GM12878 (cell line): ENCODE data around the gene RPS6KA3. TPM values are rescaled to one million over a fixed set of nuclear protein-coding genes. Genes with fewer than 3 reads are reported as not detected.

Experiments used
- ATAC-seq: fragments of 200-7000 bp; cut with Tn5 transposase; 3 replicates; pipeline ENCODE4 v1.9.1; 2020; ENCODE audit warnings: mild to moderate bottlenecking, moderate library complexity
- BruUV-seq: library from RNA; stranded (reverse); fragments of 400-500 nt; replicated peaks from 2 replicates; lab custom pipeline; 2021; lab: Mats Ljungman, UMichigan
- CTCF ChIA-PET: fragments of 300-600 bp; sonication (Branson Sonifier 250); formaldehyde crosslinking; extraction: SDS; loops from one replicate; lab custom pipeline; 2021; ENCODE audit warnings: inconsistent platforms; lab: Yijun Ruan, JAX
- POLR2A ChIA-PET: fragments of 350-600 bp; formaldehyde crosslinking; extraction: SDS; loops from one replicate; lab custom pipeline; 2021; ENCODE audit warnings: inconsistent platforms; lab: Charles Lee
- RAD21 ChIA-PET: fragments of 300-600 bp; sonication (Branson Sonifier 250); formaldehyde crosslinking; loops from one replicate; lab custom pipeline; 2023; ENCODE audit warnings: antibody characterized with exemption; ENCODE audit not compliant: unreplicated experiment; lab: Charles Lee
- SMC1A ChIA-PET: fragments of 300-600 bp; sonication (Branson Sonifier 250); formaldehyde crosslinking; loops from one replicate; lab custom pipeline; 2023; ENCODE audit not compliant: unreplicated experiment, uncharacterized antibody; lab: Charles Lee
- DNase-seq: peaks from one replicate; pipeline ENCODE4 v3.0.0-alpha.2; 2011; ENCODE audit warnings: low read depth, low spot score
- FAIRE-seq: peaks from 3 replicates; lab custom pipeline; 2011; peaks lifted over from hg19 to GRCh38; lab: Jason Lieb, UNC
- H2AFZ ChIP-seq: 2 replicates; pipeline ENCODE4 v1.6.0; 2011; ENCODE audit warnings: low read depth, low read length, control low read depth; ENCODE audit not compliant: control insufficient read depth
- H3K27ac ChIP-seq: 2 replicates; pipeline ENCODE4 v1.5.1; 2011; ENCODE audit warnings: control low read depth; ENCODE audit not compliant: control insufficient read depth, insufficient read depth
- H3K27me3 ChIP-seq, 2 experiments: replicated peaks in 1 of 2; 2 replicates each; pipeline versions ENCODE4 v1.6.0 to v1.6.1; 2011; ENCODE audit warnings: low read length in 1 of 2; ENCODE audit not compliant: control insufficient read depth in 2 of 2, insufficient read depth in 2 of 2
- H3K36me3 ChIP-seq, 2 experiments: 2 replicates each; pipeline ENCODE4 v1.5.1; 2011; ENCODE audit warnings: low read length in 1 of 2; ENCODE audit not compliant: control insufficient read depth in 2 of 2, insufficient read depth in 2 of 2
- H3K4me1 ChIP-seq: 2 replicates; pipeline ENCODE4 v1.6.1; 2011; ENCODE audit warnings: mild to moderate bottlenecking, low read length, moderate library complexity, mixed read lengths; ENCODE audit not compliant: control insufficient read depth, insufficient read depth
- H3K4me2 ChIP-seq: 2 replicates; pipeline ENCODE4 v1.6.0; 2011; ENCODE audit warnings: control low read depth; ENCODE audit not compliant: control insufficient read depth, insufficient read depth
- H3K4me3 ChIP-seq: fragments of 200-600 bp; sonication (generic); 2 replicates; pipeline ENCODE4 v1.5.1; 2016
- H3K79me2 ChIP-seq: 2 replicates; pipeline ENCODE4 v1.6.0; 2011; ENCODE audit warnings: low read length; ENCODE audit not compliant: control insufficient read depth, insufficient read depth
- H3K9ac ChIP-seq: 2 replicates; pipeline ENCODE4 v1.8.0; 2011; ENCODE audit warnings: low read length, control low read depth, mixed read lengths; ENCODE audit not compliant: control insufficient read depth, insufficient read depth
- H3K9me3 ChIP-seq: replicated peaks from 3 replicates; pipeline ENCODE4 v1.5.1; 2011; ENCODE audit warnings: mild to moderate bottlenecking, low read length; ENCODE audit not compliant: control insufficient read depth, insufficient read depth
- H4K20me1 ChIP-seq: 2 replicates; pipeline ENCODE4 v1.6.0; 2011; ENCODE audit not compliant: control insufficient read depth, insufficient read depth
- GABPA ChIP-seq: IDR thresholded peaks from 2 replicates; pipeline ENCODE4 v1.6.1; 2014; ENCODE audit warnings: antibody characterized with exemption, low read depth, mild to moderate bottlenecking, inconsistent platforms
- MXI1 ChIP-seq: fragments of 150-350 bp; IDR thresholded peaks from 2 replicates; pipeline ENCODE4 v1.6.1; 2011; ENCODE audit warnings: low read depth, mild to moderate bottlenecking, inconsistent platforms, low read length, improper control_type of control experiment
- MYB ChIP-seq: fragments of 150-350 bp; IDR thresholded peaks from 2 replicates; pipeline ENCODE4 v1.6.1; 2014; ENCODE audit warnings: mild to moderate bottlenecking, low read depth, low read length, borderline replicate concordance
- NR2C1 ChIP-seq: fragments of 450-650 bp; IDR thresholded peaks from 2 replicates; pipeline ENCODE4 v1.6.1; 2017; ENCODE audit warnings: antibody characterized with exemption, mild to moderate bottlenecking, moderate library complexity
- PAX5 ChIP-seq: IDR thresholded peaks from 2 replicates; pipeline ENCODE4 v1.6.1; 2011; ENCODE audit warnings: low read depth, low read length, borderline replicate concordance
- SMARCA5 ChIP-seq: fragments of 450-650 bp; IDR thresholded peaks from 2 replicates; pipeline ENCODE4 v1.6.1; 2017; ENCODE audit warnings: mild to moderate bottlenecking
- SP1 ChIP-seq: IDR thresholded peaks from one replicate; pipeline ENCODE4 v1.6.1; 2011; ENCODE audit warnings: low read depth, low read length
- SREBF2 ChIP-seq: IDR thresholded peaks from 2 replicates; pipeline ENCODE4 v1.6.1; 2012; ENCODE audit warnings: mild to moderate bottlenecking, low read length
- STAT1 ChIP-seq: fragments of 450-650 bp; conservative IDR thresholded peaks from 2 replicates; pipeline ENCODE4 v1.6.1; 2014; ENCODE audit warnings: antibody characterized with exemption, mild to moderate bottlenecking
- STAT3 ChIP-seq: IDR thresholded peaks from 2 replicates; pipeline ENCODE4 v1.6.1; 2011; ENCODE audit warnings: low read depth, low read length, improper control_type of control experiment
- WGBS: methylation state at CpG from one replicate; pipeline ENCODE4 v1.1.6; 2016; ENCODE audit warnings: low lambda C conversion rate; ENCODE audit not compliant: insufficient replicate concordance, insufficient coverage; ENCODE audit errors: missing lambda C conversion rate; 5-methylcytosine and 5-hydroxymethylcytosine counted together
- in situ Hi-C: fragments of 300-500 bp; cut with MboI; formaldehyde crosslinking; loops from 9 replicates; pipeline ENCODE4 v1.14.3; 2018; ENCODE audit warnings: mixed read lengths
- intact Hi-C: fragments of 100-400 bp; cut with micrococcal nuclease; formaldehyde crosslinking; loops from one replicate; pipeline ENCODE4 v1.14.2; 2022; ENCODE audit not compliant: unreplicated experiment
- polyA plus RNA-seq, 11 experiments: library from polyadenylated mRNA; depleted of rRNA in 4 of 11; unstranded in 6 of 11; stranded (reverse) in 5 of 11; fragments of >200 nt; fragmentation: Nextera tagmentation in 4 of 11; fragmentation: Illumina TruSeq in 1 of 11; extraction: Ambion mirVana in 4 of 11; extraction: Trizol in 1 of 11; gene quantifications; 1 replicate in 1 of 11; 2 replicates in 10 of 11; pipeline versions ENCODE4 v1.2.1 to v1.2.3, GENCODE V29; 2011 to 2016; ENCODE audit warnings: inconsistent platforms in 2 of 11, missing spikeins in 2 of 11, low read depth in 1 of 11
- total RNA-seq, 4 experiments: library from RNA; depleted of rRNA in 3 of 4; stranded (reverse); fragments of >200 nt in 3 of 4; fragmentation: Illumina TruSeq in 1 of 4; extraction: Trizol in 1 of 4; gene quantifications; 2 replicates each; pipeline versions ENCODE4 v1.2.1 to v1.2.3, GENCODE V29; 2013 to 2021
- TF ChIP-seq, protein P1 (sequence below): fragments of 450-650 bp; IDR thresholded peaks from 2 replicates; pipeline ENCODE4 v1.6.1; 2014; ENCODE audit warnings: mild to moderate bottlenecking
- TF ChIP-seq, protein P2 (sequence below): fragments of 450-650 bp; IDR thresholded peaks from 2 replicates; pipeline ENCODE4 v1.6.1; 2018; ENCODE audit warnings: mild to moderate bottlenecking, low read depth, moderate library complexity; ENCODE audit not compliant: partially characterized antibody

The RPS6KA3 gene
- total and polyA plus RNA-seq, 10 of the 15 experiments (the other 5 are each of a cell fraction or from before 2014, with no cell fraction given): 2.8 to 35.6 (median 15.8) TPM

DNA sequence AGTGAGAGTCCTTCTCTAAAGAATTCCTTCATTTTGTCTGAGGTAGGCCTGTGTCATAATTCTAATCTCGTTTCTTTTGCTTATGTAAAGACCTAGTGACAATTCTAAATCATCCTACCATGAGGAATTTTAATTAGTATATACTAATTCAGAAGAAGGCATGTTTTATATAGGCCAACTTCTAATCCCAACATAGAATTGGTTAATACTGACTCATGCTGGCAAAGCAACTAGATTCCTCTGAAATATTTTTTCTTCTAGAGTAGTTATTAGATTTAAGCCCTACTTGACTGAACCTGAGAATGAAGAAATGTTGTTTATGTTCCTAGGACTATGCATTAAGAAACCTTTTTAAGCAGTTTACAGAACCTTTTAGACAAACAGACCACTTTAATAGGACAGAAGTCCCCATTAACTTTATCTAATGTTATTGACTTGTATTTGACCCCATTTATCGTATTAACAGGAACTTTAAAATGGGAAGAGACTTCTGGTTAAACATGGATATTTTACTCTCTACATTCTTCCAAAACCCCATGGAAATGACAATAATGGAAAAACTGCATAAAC is 69.0 kb downstream of the RPS6KA3 start:
- ChIA-PET POLR2A (no interaction called here), CTCF (no interaction called here), SMC1A (interaction anchor here (0.7 kb wide), 1 partner anchor 990 kb away, joined by 3 read pairs; no protein-coding TSS in a partner anchor), RAD21 (no interaction called here)
- no peaks in the 10 kb centered on the region for H3K27me3 ChIP-seq
- H3K27ac ChIP-seq: no peak overlapping the region
- peaks cover 0 to 4% of the 10 kb centered on the region in 2 experiments; a peak in 1 of 4 replicates for H3K36me3 ChIP-seq
- H3K79me2 ChIP-seq: no peaks in the 10 kb centered on the region
- DNase-seq (no peak), ATAC-seq (no peak), FAIRE-seq (no peak)
- no peak overlapping the region for H3K4me3 ChIP-seq
- H3K9me3 ChIP-seq: no peaks in the 10 kb centered on the region
- in situ Hi-C loops (no loop called here), intact Hi-C loops (no loop called here)
- no peak overlapping the region for H2AFZ ChIP-seq
- TF ChIP-seq STAT1: no peak
- H3K4me1 ChIP-seq: no peaks in the 10 kb centered on the region
- 81% methylated on average over 2 of the region's 2 CpGs for WGBS
- H3K4me2 ChIP-seq: no peak overlapping the region
- BruUV-seq: no TSS peak
- no peak overlapping the region for H3K9ac ChIP-seq
- H4K20me1 ChIP-seq: no peaks in the 10 kb centered on the region

DNA sequence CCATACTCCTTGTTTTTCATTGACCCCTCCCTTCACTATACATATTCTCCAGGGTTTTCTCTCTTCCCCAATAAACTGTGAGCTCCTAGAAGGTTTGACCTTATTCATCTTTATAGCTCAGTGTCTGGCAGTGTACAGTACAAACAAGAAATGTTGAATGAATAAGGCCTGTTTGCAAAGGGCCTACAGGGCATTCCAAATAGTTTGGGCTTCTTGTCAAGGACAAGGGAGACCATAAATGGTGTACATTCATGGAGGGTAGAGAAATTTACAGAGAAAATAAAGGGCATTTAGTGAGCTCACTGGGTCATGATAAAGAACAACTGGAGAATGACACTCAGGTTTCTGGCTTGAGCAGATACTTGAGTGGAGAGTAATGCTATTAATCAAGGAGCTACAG is 77.5 kb downstream of the RPS6KA3 start:
- POLR2A ChIA-PET: no interaction called here
- ATAC-seq: no peak
- TF ChIP-seq SMARCA5 (no peak), STAT3 (no peak), MYB (no peak), SP1 (no peak), PAX5 (no peak), NR2C1 (no peak), MXI1 (no peak), GABPA (no peak), SREBF2 (no peak)
- TF ChIP-seq, protein P1, sequence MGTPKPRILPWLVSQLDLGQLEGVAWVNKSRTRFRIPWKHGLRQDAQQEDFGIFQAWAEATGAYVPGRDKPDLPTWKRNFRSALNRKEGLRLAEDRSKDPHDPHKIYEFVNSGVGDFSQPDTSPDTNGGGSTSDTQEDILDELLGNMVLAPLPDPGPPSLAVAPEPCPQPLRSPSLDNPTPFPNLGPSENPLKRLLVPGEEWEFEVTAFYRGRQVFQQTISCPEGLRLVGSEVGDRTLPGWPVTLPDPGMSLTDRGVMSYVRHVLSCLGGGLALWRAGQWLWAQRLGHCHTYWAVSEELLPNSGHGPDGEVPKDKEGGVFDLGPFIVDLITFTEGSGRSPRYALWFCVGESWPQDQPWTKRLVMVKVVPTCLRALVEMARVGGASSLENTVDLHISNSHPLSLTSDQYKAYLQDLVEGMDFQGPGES: no peak
- TF ChIP-seq, protein P2, sequence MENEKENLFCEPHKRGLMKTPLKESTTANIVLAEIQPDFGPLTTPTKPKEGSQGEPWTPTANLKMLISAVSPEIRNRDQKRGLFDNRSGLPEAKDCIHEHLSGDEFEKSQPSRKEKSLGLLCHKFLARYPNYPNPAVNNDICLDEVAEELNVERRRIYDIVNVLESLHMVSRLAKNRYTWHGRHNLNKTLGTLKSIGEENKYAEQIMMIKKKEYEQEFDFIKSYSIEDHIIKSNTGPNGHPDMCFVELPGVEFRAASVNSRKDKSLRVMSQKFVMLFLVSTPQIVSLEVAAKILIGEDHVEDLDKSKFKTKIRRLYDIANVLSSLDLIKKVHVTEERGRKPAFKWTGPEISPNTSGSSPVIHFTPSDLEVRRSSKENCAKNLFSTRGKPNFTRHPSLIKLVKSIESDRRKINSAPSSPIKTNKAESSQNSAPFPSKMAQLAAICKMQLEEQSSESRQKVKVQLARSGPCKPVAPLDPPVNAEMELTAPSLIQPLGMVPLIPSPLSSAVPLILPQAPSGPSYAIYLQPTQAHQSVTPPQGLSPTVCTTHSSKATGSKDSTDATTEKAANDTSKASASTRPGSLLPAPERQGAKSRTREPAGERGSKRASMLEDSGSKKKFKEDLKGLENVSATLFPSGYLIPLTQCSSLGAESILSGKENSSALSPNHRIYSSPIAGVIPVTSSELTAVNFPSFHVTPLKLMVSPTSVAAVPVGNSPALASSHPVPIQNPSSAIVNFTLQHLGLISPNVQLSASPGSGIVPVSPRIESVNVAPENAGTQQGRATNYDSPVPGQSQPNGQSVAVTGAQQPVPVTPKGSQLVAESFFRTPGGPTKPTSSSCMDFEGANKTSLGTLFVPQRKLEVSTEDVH: no peak
- intact Hi-C loops (no loop called here), in situ Hi-C loops (no loop called here)
- H3K36me3 ChIP-seq: peaks cover 0 to 5% of the 10 kb centered on the region in 2 experiments; a peak in 1 of 4 replicates
- no peaks in the 10 kb centered on the region for H3K4me1 ChIP-seq
- RAD21 ChIA-PET: no interaction called here
- no peaks in the 10 kb centered on the region for H4K20me1 ChIP-seq
- CTCF ChIA-PET: interaction anchor here (1.2 kb wide), 1 partner anchor 31 kb away, joined by 5 read pairs; no protein-coding TSS in a partner anchor
- no peak for FAIRE-seq
- no peaks in the 10 kb centered on the region for H3K27me3 ChIP-seq
- H3K9me3 ChIP-seq: no peaks in the 10 kb centered on the region
- DNase-seq: no peak
- H3K9ac ChIP-seq: no peak overlapping the region
- no peak overlapping the region for H3K4me2 ChIP-seq
- SMC1A ChIA-PET: interaction anchor here (1.3 kb wide), 1 partner anchor 11 kb away, joined by 4 read pairs; no protein-coding TSS in a partner anchor
- H2AFZ ChIP-seq: no peak overlapping the region
- no TSS peak for BruUV-seq
- no peak overlapping the region for H3K4me3 ChIP-seq
- H3K27ac ChIP-seq: no peak overlapping the region
- no peaks in the 10 kb centered on the region for H3K79me2 ChIP-seq
